HG03565 (cell line): ENCODE results near the gene IFNLR1.
A peak's percentile ranks its signal among the peaks of the same experiment; 100 is the strongest.

Source experiments
- ATAC-seq: cut with Tn5 transposase; IDR thresholded peaks from one replicate; pipeline ENCODE4 v1.9.1; 2021; ENCODE audit warnings: mild to moderate bottlenecking, moderate library complexity; ENCODE audit not compliant: unreplicated experiment

IFNLR1 gene

GRCh38 chr1:24206083-24206464 lies 19.0 kb upstream of the IFNLR1 start:
- ATAC-seq: no peak

DNA sequence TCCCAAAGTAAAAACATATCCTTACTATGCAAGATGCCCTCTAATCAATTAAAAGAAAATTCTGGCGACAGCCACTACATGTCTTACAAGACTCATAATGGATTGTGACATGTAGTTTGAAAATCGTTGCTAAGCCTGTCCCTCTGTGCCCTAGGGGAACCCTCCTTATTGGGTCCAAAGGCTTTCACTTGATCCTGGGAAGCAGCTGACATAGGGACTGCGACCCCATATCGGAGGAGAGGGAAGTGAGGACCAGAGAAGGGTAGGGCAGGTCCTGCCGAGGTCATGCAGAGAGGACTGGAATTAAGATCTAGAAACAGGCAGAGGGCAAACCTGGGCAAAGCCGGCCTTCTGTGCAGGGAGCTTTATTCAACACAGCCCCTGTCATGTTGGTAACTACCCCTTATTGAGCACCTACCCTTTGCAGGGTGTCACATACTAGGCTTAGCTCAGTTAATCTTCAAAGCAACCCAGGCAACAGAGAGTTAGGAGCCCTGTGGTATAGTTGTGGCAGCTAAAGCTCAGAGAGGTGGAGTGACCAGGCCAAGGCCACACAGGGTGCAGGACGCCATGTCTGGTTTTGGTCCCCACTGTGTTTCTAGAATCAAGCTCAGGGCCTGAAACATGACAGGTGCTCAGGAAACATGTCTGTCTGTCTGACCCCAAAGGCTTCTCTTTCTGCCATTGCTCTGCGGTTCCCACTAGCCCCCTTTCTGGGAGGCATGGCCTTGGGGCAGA lies 18.4 kb upstream of the IFNLR1 start:
- ATAC-seq: no peak

- ATAC-seq: no peak
Measured at GRCh38 chr1:24204116-24204515, 17.0 kb upstream of the IFNLR1 start.

DNA sequence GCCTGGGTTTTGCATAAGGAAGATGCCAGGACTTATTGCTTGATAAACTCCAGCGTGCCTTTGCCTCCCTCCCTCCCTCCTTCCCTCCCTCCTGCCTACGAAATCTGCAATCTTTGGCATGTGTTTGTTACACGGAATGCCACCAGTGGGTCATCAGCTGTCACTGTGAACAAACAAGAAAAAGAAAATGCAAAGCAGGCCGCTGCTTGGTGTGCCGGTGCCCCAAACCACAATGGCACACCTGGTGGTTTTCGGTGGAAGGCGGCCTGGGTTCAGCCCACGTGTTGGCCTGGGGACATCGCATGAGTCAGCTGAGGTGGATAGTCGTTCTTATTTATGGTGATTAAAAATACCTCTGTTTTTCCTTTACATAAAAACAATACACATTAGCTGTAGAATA lies 16.3 kb upstream of the IFNLR1 start:
- ATAC-seq: no peak

GRCh38 chr1:24202987-24203386 lies 15.9 kb upstream of the IFNLR1 start:
- ATAC-seq: no peak

DNA sequence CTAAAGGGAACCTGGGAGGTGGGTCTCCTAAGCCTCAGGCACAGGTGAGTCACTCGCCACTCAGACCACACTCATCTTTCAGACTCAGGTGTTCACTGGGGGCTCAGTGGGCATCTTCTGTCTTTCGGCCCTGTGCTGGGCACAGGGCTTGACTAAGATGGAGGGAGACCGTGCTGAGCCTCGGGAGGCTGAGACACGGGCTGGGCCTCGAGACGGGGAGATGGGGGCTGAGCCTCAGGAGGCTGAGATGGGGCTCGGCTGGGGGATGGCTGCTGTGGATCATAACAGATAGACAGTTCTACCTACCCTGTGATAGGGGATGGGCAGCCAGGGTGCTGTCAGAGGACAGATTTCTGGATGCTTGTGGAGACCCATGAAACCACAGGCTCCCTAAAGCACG lies 15.5 kb upstream of the IFNLR1 start:
- no peak for ATAC-seq

DNA sequence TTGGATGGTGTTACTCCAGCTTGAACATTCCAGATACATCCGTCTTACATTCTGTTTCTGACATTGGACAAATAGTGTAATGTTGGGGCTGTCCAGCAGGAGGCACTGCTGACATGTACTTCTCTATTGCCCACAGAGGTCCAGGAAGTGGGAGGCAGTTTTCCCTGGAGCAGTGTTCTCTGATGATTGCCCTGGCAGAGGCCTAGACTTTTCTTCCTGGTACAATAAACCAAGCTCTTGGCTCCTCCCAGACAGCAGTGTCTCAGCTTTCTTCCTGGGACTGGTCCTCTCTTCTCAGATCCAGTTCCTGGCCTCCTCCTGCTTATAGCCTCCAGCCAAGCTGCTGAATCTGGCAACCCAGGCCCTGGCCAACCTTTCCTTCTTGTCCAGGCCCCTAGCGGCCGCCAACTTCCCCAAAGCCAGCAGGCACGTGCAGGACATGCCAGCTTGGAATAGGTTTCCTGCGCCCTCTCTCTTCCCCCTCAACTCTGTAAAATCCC lies 14.9 kb upstream of the IFNLR1 start:
- ATAC-seq: no peak

GRCh38 chr1:24199291-24199900 lies 12.3 kb upstream of the IFNLR1 start:
- ATAC-seq: no peak

DNA sequence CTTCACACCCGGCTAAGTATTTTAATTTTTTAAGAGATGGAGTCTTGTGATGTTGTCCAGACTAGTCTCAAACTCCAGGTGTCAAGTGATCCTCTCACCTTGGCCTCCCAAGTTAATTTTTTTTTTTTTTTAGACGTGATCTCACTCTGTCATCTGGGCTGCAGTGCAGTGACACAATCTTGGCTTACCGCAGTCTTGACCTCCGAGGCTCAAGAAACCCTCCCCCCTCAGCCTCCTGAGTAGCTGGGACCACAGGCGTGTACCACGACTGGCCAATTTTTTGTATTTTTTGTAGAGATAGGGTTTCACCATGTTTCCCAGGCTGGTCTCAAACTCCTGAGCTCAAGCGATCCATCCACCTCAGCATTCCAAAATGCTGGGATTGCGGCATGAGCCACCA lies 11.7 kb upstream of the IFNLR1 start:
- ATAC-seq: no peak

- no peak for ATAC-seq
Measured at GRCh38 chr1:24195874-24196273, 8.8 kb upstream of the IFNLR1 start.

DNA sequence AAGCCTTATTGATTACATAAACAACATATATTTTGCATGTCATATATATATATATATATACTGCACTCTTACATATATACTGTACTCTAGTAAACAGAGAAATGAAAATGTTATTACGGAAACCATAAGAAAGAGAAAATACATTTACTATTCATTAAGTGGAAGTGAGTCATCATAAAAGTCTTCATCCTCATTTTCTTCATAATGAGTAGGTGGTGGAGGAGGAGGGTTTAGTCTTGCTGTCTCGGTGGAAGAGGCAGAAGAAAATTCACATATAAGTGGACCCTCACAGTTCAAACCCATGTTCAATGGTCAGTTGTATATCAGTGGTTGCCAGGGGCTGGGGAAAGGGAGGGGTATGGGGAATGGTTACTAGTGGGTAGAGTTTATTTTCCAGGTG lies 8.0 kb upstream of the IFNLR1 start:
- ATAC-seq: no peak

DNA sequence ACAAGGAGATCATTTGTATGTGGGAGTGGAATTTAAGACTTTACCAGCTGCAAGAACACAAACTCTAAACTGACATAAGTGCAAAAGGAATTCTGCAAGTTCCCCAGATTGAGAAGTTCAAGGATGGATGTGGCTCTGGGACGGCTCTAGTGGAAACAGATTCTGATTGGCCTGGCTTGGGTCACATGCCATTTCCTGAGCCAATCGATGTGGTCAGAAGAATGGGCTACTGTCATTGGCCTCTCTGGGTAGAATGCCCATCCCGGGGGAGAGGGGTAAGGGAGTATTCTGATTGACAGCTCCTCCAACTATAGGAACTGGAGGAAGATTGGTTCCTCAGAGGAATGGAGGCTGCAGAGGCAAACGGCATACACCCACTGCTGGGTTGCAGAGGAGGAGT lies 6.0 kb upstream of the IFNLR1 start:
- ATAC-seq: no peak

DNA sequence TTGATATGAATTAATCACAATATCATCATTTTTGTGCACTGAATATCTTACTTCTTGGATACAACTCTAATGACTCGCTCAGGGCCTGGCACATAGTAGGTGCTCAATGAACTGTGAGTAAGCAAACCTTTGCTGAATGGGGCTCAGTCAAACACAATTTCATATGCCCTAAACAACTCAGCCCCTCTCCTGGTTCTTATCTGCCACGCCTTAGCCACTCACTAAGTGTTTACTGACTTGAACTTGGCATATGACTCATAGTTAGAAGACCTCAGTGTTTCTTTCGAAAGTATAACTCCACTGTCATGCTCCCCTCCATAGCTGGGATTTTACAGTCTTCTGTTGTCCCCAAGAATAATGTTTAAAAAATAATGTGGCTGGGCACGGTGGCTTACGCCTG lies 4.8 kb upstream of the IFNLR1 start:
- ATAC-seq: no peak

DNA sequence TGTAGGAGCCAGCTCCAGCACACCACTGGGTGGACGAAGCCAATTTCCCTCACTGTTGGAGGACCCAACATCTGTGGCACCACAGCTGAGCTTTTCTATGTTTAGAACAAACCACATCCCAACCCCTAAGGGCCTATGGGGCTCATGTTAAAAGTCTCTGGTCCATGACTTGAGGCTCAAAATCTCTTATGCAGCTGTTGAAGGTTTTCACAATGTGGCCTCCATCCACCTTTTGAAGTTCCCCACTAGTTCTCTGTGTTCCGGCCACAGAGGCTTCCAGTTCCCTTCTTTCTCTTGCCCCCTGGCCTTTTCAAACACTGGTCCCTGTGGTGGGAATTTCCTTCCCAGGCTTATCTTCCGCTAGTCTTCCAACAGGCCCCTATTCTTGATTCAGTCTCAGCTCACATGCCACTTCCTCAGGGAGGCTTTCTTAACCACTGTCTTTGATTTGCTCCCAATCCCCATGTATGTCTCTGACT lies 3.9 kb upstream of the IFNLR1 start:
- ATAC-seq: peak; percentile 41

- no peak for ATAC-seq
Measured at GRCh38 chr1:24189528-24189927, 2.4 kb upstream of the IFNLR1 start.

DNA sequence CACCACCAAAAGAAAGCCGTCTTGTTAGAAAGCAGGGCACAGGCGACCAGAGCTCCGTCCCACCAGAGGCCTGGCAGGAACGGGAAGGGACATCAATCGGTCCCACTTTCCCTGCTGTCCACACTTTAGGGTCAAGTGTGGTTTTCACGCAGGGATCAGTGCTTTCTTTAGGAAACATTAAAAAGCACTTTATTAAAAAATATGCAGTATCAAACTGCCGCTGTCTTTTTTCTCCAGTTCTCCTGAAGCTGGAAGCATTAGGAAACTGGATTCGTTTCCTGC lies 437 bp downstream of the IFNLR1 start:
- ATAC-seq: no peak

DNA sequence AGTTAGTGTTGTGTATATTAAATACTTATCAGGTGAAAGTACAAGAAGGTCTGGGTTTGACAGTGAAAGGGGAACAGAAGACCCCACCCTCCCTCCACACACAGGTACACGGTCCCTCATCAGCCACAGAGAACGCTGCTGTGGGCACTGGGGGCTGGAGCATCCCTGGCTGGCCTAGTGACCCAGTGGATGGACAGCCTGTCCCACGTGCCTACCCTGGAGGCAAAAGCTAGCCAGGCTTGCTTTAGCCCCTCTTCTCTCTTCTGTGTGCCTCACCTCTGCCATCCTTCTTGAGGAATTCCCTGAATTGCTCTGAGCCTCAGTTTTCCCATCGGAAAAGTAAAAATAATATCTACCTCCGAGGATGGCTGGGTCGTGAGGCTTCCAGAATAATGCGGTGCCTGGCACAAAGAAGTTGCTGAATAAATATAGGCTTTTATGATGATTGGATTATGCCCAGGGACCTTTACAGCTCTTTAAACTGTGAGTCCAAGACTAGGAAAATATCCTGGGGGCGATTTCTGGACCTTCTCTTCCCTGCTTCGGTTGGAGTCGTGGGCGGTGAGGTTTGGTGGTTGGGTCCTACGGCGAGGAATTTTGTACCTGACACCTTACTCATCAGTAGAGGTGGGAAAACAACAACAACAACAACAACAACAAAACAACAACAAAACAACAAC lies 918 bp downstream of the IFNLR1 start:
- no peak for ATAC-seq

DNA sequence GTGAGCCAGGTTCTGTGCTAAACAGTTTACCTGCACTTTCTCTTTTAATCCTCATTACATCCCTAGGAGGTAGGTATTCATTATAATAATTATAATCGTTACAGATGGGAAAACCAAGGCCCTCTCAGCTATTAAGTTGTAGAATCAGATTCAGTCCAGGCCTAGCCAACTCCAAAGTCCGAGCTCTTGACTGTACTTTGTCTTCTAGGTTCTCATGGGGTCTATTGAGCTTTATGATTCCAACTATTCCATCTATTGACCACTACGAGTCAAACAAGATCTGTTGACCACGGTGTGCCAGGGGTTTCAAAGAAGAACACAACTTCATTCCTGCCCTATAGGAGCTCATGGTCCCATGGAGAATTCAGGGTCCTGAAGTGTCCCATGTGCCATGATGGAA lies 2.0 kb downstream of the IFNLR1 start:
- ATAC-seq: no peak

- ATAC-seq: no peak
Measured at GRCh38 chr1:24182061-24182460, 5.0 kb downstream of the IFNLR1 start.

GRCh38 chr1:24181619-24182018 lies 5.5 kb downstream of the IFNLR1 start:
- ATAC-seq: no peak

- no peak for ATAC-seq
Measured at GRCh38 chr1:24180676-24181075, 6.4 kb downstream of the IFNLR1 start.

DNA sequence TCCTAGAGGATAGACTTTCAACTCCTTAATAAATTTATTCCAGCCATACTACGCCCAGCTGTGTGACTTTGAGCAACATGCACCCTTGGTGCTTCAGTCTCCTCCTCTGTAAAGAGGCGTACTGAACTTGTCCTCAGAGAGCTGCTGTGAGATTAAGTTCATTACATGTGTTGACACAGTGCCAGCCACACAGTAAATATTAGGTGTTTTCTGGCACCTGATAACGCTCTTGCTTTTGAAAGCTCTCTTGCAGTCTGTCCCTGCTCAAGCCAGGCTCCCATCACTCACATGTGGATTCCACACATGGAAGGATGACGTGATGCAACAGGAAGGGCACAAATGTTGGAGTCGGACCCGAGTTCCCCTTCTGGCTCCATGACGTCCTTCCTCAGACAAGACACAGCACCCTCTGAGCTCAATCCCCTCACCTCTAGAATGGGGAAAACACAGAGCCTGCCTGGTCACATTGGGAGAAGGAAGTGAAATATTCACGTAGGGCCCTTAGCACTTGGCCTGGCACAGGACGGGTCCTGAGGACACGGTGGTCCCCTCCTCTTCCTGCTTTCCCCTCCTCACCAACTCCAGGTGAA lies 7.7 kb downstream of the IFNLR1 start:
- ATAC-seq: no peak
